Activated T-cell treated with anti-CD3 and anti-CD28 coated beads, Interleukin-2, amount 50 U/mL, for 72 hours (primary cell): ENCODE data around the gene R3HDM1. TPM values are rescaled to one million over a fixed set of nuclear protein-coding genes. Genes with fewer than 3 reads are reported as not detected.
"Not testable (repeated sequence)": the region's sequence is repeated elsewhere in the genome, so short reads cannot be mapped to it uniquely, and the experiment has no call there.

Experiments
- ATAC-seq, 2 donors: fragments of 150-1000 bp; cut with Tn5 transposase; replicated peaks in 1 of 2; 2 replicates each; pipeline ENCODE4 v1.10.0; 2021; ENCODE audit warnings: moderate library complexity in 2 of 2, mild to moderate bottlenecking in 1 of 2
- DNase-seq, 2 donors: peaks; one replicate each; pipeline ENCODE4 v3.0.0; 2021 to 2022; ENCODE audit warnings: mixed read lengths in 1 of 2
- H3K27ac Mint-ChIP-seq: one replicate; pipeline ENCODE4 v1.8.0; 2022; ENCODE audit warnings: mild to moderate bottlenecking, moderate library complexity, mixed read lengths
- H3K27me3 Mint-ChIP-seq: one replicate; pipeline ENCODE4 v1.8.0; 2022; ENCODE audit warnings: low read depth, mixed read lengths
- H3K36me3 Mint-ChIP-seq, 2 donors: one replicate each; pipeline ENCODE4 v1.8.0; 2022; ENCODE audit warnings: mixed read lengths in 2 of 2, mild to moderate bottlenecking in 1 of 2; ENCODE audit not compliant: insufficient read depth in 2 of 2
- H3K4me1 Mint-ChIP-seq: one replicate; pipeline ENCODE4 v1.8.0; 2022; ENCODE audit warnings: low read depth, mixed read lengths
- H3K4me3 Mint-ChIP-seq, 2 donors: one replicate each; pipeline ENCODE4 v1.8.0; 2022; ENCODE audit warnings: mild to moderate bottlenecking in 2 of 2, mixed read lengths in 2 of 2, moderate library complexity in 2 of 2
- H3K9me3 Mint-ChIP-seq, 2 donors: one replicate each; pipeline ENCODE4 v1.8.0; 2022; ENCODE audit warnings: mixed read lengths in 2 of 2
- total RNA-seq, 2 donors: library from RNA; stranded (reverse); gene quantifications; one replicate each; pipeline ENCODE4 v1.2.3, GENCODE V29; 2022

Gene R3HDM1
- total RNA-seq, 2 donors from 2014 or later, result 47.7 to 50.4 TPM

DNA sequence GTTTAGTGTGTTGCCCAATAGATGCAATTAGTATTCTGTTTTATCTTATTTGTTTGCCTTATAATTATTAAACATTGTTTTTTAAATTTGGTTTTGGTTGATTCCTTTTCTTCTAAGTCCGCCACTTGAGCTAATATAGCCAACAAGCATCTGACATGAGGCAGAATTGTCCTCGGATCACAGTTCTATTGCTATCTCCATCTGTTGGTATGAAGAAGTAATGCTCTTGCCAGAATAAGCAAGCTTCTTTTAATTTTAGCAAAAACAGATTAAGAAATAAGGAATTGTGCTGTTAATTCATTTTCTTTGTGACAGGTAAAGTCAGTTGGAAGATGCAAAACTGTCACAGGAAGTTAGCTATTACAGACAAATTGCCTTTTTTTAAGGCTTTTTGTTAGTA lies 54.3 kb downstream of the R3HDM1 start:
- DNase-seq (no peak), ATAC-seq (no peak)
- H3K4me1 Mint-ChIP-seq, result peaks cover 16% of the 10 kb centered on the region
- H3K27ac Mint-ChIP-seq, result no peak overlapping the region
- H3K4me3 Mint-ChIP-seq, result no peak overlapping the region
- H3K36me3 Mint-ChIP-seq, result peaks cover 0 to 3% of the 10 kb centered on the region in 2 donors
- no peaks in the 10 kb centered on the region for H3K9me3 Mint-ChIP-seq
- H3K27me3 Mint-ChIP-seq, result no peaks in the 10 kb centered on the region

DNA sequence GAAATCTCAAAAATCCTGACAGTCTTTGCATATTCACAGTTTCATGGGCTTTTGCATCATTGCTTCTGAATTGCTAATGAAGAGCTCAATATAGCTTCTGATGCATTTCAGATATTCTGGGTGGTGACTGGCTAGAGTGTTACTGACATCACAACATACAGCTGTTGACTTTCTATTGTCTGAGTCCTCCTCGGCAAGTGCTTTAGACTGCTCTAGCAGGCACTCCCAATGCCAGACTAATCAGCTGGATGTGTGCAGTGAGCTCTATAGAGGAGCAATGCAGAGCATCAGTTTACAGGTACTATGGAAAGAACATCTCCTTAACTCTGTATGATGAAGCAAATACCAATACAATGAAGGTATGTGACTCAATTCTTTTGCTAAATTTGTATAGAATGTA lies 54.9 kb downstream of the R3HDM1 start:
- Mint-ChIP-seq H3K27me3 (no peaks in the 10 kb centered on the region), H3K4me1 (peaks cover 16% of the 10 kb centered on the region), H3K27ac (no peak overlapping the region), H3K4me3 (no peak overlapping the region), H3K9me3 (no peaks in the 10 kb centered on the region), H3K36me3 (peaks cover 0 to 3% of the 10 kb centered on the region in 2 donors)
- DNase-seq, result no peak
- ATAC-seq, result no peak

DNA sequence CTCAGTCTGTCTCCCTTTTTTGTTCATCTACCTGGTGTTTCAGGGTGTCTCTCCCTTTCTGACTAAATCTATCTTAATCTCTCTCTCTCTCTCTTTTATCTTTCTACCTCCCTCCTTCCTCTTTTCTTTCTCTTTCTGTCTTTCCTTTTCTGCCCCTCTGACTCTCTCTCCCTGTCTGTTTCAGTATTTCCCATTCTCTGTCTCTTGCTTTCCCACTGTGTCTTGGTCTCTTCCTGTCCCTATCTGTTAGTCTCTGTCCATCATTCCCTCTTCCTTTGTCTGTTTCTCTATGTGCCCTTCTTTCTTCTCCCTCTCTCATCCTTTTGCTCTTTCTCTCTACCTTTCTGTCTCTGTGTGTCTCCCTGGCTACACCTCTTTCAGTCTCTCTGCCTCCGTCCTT lies 56.7 kb downstream of the R3HDM1 start:
- no peak overlapping the region for H3K27ac Mint-ChIP-seq
- H3K4me1 Mint-ChIP-seq, result peaks cover 16% of the 10 kb centered on the region
- peaks cover 1 to 4% of the 10 kb centered on the region in 2 donors for H3K9me3 Mint-ChIP-seq
- no peak overlapping the region for H3K4me3 Mint-ChIP-seq
- H3K27me3 Mint-ChIP-seq, result no peaks in the 10 kb centered on the region
- ATAC-seq, result no peak
- DNase-seq, result no peak
- peaks cover 8 to 14% of the 10 kb centered on the region in 2 donors for H3K36me3 Mint-ChIP-seq

DNA sequence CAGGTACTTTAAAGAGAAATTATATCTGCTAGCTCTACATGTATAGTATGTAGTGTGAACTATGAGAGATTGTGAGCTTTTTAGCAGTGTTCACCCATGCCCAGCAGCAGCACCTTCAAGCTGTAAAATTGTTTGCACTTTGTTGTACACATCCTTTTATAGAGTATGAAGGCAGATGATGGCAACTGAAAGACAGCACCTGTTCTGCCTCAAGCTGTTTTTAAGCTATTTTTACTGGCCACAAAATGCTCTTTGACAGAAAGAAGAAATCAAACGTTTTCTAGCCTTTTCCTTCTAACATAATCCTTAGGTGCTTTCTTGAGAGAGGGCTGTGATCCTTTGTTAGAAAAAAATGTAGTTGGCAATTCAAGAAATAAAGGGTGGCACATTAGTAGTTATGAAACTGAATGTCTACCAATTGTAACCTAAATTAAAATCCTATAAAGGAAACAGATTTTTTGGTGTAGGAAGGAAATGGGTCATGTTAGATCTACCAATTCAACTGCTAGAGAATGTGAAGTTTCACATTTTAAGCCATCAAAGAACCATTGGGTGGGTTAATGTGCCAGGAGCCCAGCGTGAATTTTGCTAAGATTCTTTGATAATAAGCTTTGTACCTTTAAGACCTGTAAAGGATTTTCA lies 59.5 kb downstream of the R3HDM1 start:
- ATAC-seq (no peak), DNase-seq (no peak)
- peaks cover 16% of the 10 kb centered on the region for H3K4me1 Mint-ChIP-seq
- H3K9me3 Mint-ChIP-seq, result peaks cover 1 to 4% of the 10 kb centered on the region in 2 donors
- H3K27ac Mint-ChIP-seq, result peak overlapping the region; percentile 17
- H3K36me3 Mint-ChIP-seq, result peaks cover 10 to 14% of the 10 kb centered on the region in 2 donors
- no peak overlapping the region for H3K4me3 Mint-ChIP-seq
- H3K27me3 Mint-ChIP-seq, result no peaks in the 10 kb centered on the region

DNA sequence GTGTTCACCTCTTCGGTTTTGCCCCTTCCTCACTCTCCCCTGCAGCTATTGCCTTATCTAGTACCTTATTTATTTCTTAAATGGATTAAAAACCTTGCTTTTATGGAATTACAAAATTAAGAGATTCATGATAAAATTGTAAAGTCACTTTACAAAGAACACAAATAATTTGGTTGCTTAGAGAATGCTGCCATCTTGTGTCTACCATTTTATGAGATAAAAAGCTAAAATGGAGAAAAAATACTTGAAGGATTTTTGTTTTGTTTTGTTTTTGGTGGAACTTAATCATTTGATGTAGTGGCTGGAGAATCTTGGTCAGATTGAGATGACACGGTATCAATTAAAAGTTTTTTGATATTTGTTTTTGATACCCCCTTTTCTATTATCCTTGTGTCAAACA lies 69.6 kb downstream of the R3HDM1 start:
- Mint-ChIP-seq H3K9me3 (no peaks in the 10 kb centered on the region), H3K27me3 (no peaks in the 10 kb centered on the region), H3K36me3 (peaks cover 0 to 10% of the 10 kb centered on the region in 2 donors), H3K4me1 (no peaks in the 10 kb centered on the region), H3K4me3 (no peak overlapping the region), H3K27ac (no peak overlapping the region)
- DNase-seq (no peak), ATAC-seq (no peak)

DNA sequence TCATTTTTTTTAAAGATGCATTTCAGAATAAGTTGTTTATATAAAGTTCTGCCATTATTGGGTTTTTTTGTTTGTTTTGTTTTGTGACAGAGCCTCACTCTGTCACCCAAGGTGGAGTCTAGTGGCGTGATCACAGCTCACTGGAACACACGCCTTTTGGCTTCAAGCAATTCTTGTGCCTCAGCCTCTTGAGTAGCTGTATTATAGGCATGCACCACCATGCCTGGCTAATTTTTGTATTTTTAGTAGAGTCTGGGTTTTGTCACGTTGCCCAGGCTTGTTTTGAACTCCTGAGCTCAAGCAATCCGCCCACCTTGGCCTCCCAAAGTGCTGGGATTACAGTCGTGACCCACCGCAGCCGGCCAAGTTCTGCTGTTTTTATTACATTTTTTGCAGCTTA lies 72.3 kb downstream of the R3HDM1 start:
- Mint-ChIP-seq H3K27ac (no peak overlapping the region), H3K4me1 (no peaks in the 10 kb centered on the region), H3K4me3 (no peak overlapping the region), H3K27me3 (no peaks in the 10 kb centered on the region), H3K9me3 (no peaks in the 10 kb centered on the region), H3K36me3 (peaks cover 0 to 11% of the 10 kb centered on the region in 2 donors)
- ATAC-seq (no peak), DNase-seq (no peak)

DNA sequence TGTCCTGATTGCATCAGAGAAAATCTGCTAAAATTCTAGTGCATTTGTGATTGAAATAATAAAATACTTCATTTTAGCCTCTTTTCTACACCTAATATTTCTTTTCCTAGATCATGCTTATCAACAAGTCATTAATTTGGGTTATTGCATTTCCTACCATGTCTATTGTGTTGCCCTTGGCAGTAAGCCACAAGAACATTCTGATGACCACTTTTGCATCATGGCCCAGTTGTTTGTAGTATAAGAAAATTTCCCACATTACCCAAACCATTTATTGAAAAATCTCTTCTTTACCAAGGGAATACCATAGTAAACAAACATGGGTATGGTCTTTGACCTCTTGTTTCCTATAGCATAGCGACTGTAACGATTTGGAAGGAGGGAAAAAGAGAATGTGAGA lies 76.3 kb downstream of the R3HDM1 start:
- Mint-ChIP-seq H3K9me3 (no peaks in the 10 kb centered on the region), H3K4me1 (no peaks in the 10 kb centered on the region), H3K27me3 (no peaks in the 10 kb centered on the region), H3K27ac (peak overlapping the region; percentile 50), H3K4me3 (no peak overlapping the region), H3K36me3 (peaks cover 0 to 11% of the 10 kb centered on the region in 2 donors)
- ATAC-seq (no peak), DNase-seq (no peak)

DNA sequence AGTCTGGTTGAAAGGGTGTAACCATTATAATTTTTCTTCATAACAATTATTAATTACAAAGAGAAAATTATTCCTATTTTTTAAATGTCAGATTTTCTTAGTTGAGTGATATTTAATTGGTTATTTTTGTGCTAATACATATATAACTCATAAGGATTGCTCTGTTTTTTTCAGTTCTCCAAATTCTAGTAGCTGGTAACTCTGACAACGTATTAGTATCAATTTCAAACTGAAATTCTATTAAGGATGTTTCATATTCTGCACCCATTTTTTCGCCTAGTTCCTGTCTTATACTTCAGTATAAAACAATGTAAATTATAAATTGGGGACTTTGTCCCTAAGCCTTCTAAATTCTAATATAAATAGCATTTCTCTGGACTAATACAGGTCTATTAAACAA lies 81.0 kb downstream of the R3HDM1 start:
- no peak for DNase-seq
- Mint-ChIP-seq H3K4me3 (no peak overlapping the region), H3K27ac (no peak overlapping the region), H3K4me1 (no peaks in the 10 kb centered on the region), H3K27me3 (no peaks in the 10 kb centered on the region), H3K36me3 (peaks cover 0 to 2% of the 10 kb centered on the region in 2 donors), H3K9me3 (no peaks in the 10 kb centered on the region)
- ATAC-seq, result no peak

DNA sequence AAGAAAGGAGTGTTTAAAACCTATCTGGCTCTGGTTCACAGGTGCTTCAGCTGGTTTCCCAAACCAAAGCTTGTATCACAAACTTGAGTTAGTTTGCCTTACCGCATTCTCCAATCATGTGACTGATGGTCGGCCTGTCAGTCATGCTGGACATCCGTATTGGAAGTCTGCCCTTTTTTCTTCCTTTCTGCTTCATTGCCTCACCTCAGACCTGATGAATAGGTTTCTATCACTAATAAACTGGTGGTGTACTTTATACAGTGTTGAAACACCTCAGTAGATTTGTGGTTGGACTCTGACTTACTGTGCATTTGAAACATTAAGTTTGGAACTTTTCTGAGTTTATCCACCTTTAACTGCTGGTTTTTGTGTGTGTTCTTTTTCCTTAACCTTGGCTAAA lies 84.1 kb downstream of the R3HDM1 start:
- no peak overlapping the region for H3K4me3 Mint-ChIP-seq
- H3K9me3 Mint-ChIP-seq, result no peaks in the 10 kb centered on the region
- H3K27ac Mint-ChIP-seq, result no peak overlapping the region
- DNase-seq, result no peak
- no peaks in the 10 kb centered on the region for H3K27me3 Mint-ChIP-seq
- H3K36me3 Mint-ChIP-seq, result peaks cover 0 to 2% of the 10 kb centered on the region in 2 donors
- no peak for ATAC-seq
- peaks cover 10% of the 10 kb centered on the region for H3K4me1 Mint-ChIP-seq

DNA sequence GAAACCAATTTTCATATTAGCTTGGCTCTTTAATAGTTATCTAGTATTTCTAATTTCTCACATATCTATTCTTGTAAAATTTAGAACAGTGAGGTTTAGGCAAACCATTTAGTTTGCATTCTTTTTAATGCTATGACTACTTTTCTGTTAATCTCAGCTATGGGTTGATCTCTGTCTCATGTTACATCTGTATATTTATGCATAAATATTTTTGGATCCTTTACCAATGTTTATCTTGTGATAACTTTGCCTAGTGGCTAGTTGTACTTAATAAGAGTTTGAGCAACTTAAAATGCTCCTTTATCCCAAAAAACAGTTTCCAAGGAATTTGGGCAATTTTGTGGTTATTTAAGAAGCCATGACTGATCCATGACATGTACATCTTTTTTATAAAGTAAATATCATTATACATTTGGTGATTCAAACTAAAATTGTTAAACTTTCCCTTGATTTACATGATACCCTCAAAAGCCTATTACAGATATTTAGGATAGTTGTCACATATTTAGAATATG lies 86.3 kb downstream of the R3HDM1 start:
- Mint-ChIP-seq H3K9me3 (no peaks in the 10 kb centered on the region), H3K27ac (no peak overlapping the region)
- ATAC-seq, result no peak

DNA sequence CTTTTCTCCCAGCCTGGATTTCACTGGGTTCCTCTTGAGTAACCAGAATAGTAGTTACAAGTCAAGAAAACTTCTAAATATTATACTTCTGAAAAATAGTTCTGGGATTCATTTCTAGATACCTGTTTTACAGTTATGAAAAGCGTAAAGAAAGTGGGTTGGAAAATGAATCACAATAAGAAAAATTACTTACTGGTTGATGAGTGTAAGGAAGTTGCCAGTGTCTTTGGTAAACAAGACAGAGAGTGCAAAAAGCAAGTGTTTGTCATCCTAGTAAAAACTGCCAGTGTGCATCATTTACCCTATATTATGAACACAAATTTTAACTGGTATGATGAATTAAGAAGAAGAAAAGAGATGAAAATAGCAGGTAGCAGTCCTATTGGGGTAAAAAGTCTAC lies 88.9 kb downstream of the R3HDM1 start:
- Mint-ChIP-seq H3K4me3 (peak overlapping the region in 1 of 2 donors; percentile 39), H3K9me3 (no peaks in the 10 kb centered on the region), H3K4me1 (peaks cover 10% of the 10 kb centered on the region), H3K27me3 (no peaks in the 10 kb centered on the region), H3K36me3 (peaks cover 0 to 2% of the 10 kb centered on the region in 2 donors), H3K27ac (peak overlapping the region; percentile 63)
- no peak for DNase-seq
- ATAC-seq, result peak; percentile 83 to 94

More for the DNA sequence above, 86.3 kb downstream of the R3HDM1 start:
- Mint-ChIP-seq H3K27me3 (no peaks in the 10 kb centered on the region), H3K4me1 (peaks cover 10% of the 10 kb centered on the region), H3K4me3 (no peak overlapping the region), H3K36me3 (peaks cover 0 to 2% of the 10 kb centered on the region in 2 donors)
- DNase-seq, result no peak

DNA sequence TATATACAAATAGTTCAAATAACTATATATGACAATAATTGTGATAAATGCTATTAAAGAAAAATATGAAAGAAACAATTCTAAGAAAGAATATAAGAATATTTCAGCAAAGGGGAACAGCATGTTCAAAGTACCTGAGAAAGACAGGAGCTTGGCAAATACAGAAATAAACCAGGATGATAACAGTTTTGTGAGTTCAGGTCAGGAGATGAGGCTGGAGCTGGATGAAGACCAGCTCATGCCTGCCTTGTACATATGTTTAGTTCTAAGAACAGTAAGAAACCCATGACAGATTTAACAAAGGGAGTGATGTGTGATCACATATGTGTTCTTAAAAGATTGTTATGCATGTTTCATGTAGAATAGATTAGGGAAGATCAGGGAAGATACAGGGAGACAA lies 98.2 kb downstream of the R3HDM1 start:
- no peak overlapping the region for H3K27ac Mint-ChIP-seq
- no peaks in the 10 kb centered on the region for H3K27me3 Mint-ChIP-seq
- H3K36me3 Mint-ChIP-seq, result peaks cover 0 to 2% of the 10 kb centered on the region in 2 donors
- H3K9me3 Mint-ChIP-seq, result no peaks in the 10 kb centered on the region
- ATAC-seq (no peak), DNase-seq (no peak)
- H3K4me1 Mint-ChIP-seq, result no peaks in the 10 kb centered on the region
- H3K4me3 Mint-ChIP-seq, result no peak overlapping the region

DNA sequence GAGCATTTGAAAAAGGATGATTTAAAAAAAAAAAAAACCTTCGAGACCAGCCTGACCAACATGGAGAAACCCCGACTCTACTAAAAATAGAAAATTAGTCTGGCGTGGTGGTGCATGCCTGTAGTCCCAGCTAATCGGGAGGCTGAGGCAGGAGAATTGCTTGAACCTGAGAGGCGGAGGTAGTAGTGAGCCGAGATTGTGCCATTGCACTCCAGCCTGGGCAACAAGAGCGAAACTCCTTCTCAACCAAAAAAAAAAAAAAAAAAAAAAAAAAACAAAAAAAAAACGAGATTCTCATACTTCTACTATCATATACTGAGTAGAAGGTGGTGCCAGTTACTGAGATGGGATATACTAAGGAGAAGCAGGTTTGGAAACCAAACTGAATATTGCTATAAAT lies 98.8 kb downstream of the R3HDM1 start:
- H3K27ac Mint-ChIP-seq, ATAC-seq, H3K27me3 Mint-ChIP-seq, H3K4me3 Mint-ChIP-seq, DNase-seq, H3K4me1 Mint-ChIP-seq, H3K36me3 Mint-ChIP-seq, H3K9me3 Mint-ChIP-seq: not testable (repeated sequence)

DNA sequence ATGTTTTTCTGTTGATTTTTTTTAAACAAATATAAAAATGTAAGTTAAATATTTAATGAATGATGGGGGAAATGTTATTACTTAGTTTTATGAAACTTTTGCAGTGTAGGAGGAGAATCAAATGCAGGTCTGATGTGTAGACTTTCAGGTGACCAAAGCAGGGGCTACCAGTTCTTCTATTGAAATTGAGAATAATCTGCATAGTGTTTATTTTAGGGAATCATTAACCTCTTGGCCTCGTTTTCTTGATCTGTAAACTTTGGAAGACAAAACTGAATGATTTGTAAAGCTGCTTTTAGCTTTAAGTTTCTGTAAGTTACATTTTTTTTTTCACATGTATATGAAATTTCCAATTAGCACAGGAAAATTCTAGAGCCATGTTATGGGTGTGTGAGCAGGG lies 99.2 kb downstream of the R3HDM1 start:
- H3K27me3 Mint-ChIP-seq, result no peaks in the 10 kb centered on the region
- H3K27ac Mint-ChIP-seq, result no peak overlapping the region
- H3K9me3 Mint-ChIP-seq, result no peaks in the 10 kb centered on the region
- ATAC-seq (no peak), DNase-seq (no peak)
- no peaks in the 10 kb centered on the region for H3K4me1 Mint-ChIP-seq
- peaks cover 0 to 2% of the 10 kb centered on the region in 2 donors for H3K36me3 Mint-ChIP-seq
- H3K4me3 Mint-ChIP-seq, result no peak overlapping the region
